Measurements from ENCODE around the gene PODXL.
A peak's percentile ranks its signal among the peaks of the same experiment; 100 is the strongest.
"Not testable (repeated sequence)": the region's sequence is repeated elsewhere in the genome, so short reads cannot be mapped to it uniquely, and the experiment has no call there.

The PODXL gene

GRCh38 chr7:131536361-131536849 lies 20.0 kb downstream of the PODXL start:
- DNase-seq = no peak

- no peak for DNase-seq
Measured at GRCh38 chr7:131533566-131534561, 22.6 kb downstream of the PODXL start.

GRCh38 chr7:131533151-131533559 lies 23.3 kb downstream of the PODXL start:
- DNase-seq = no peak

- no peak for DNase-seq
Measured at GRCh38 chr7:131532570-131533091, 23.8 kb downstream of the PODXL start.

- no peak for DNase-seq
Measured at GRCh38 chr7:131530137-131530536, 26.3 kb downstream of the PODXL start.

- DNase-seq = no peak
Measured at GRCh38 chr7:131529617-131530016, 26.8 kb downstream of the PODXL start.

GRCh38 chr7:131529179-131529578 lies 27.2 kb downstream of the PODXL start:
- no peak for DNase-seq

- DNase-seq = no peak
Measured at GRCh38 chr7:131527456-131527855, 29.0 kb downstream of the PODXL start.

- no peak for DNase-seq
Measured at GRCh38 chr7:131525820-131526219, 30.6 kb downstream of the PODXL start.

- DNase-seq = no peak
Measured at GRCh38 chr7:131524703-131525102, 31.7 kb downstream of the PODXL start.

- DNase-seq = no peak
Measured at GRCh38 chr7:131524115-131524514, 32.3 kb downstream of the PODXL start.

GRCh38 chr7:131522325-131522930 lies 34.0 kb downstream of the PODXL start:
- DNase-seq = no peak

GRCh38 chr7:131521651-131522163 lies 34.7 kb downstream of the PODXL start:
- no peak for DNase-seq

- no peak for DNase-seq
Measured at GRCh38 chr7:131518626-131519025, 37.8 kb downstream of the PODXL start.

GRCh38 chr7:131517218-131517923 lies 39.1 kb downstream of the PODXL start:
- no peak for DNase-seq

GRCh38 chr7:131515471-131515870 lies 41.0 kb downstream of the PODXL start:
- DNase-seq = not testable (repeated sequence)

- DNase-seq = peak; percentile 30
Measured at GRCh38 chr7:131513245-131514061, 43.0 kb downstream of the PODXL start.

- no peak for DNase-seq
Measured at GRCh38 chr7:131511774-131512535, 44.5 kb downstream of the PODXL start.

- DNase-seq = no peak
Measured at GRCh38 chr7:131511071-131511470, 45.4 kb downstream of the PODXL start.

- no peak for DNase-seq
Measured at GRCh38 chr7:131509781-131510180, 46.6 kb downstream of the PODXL start.
